Neural cell (in vitro differentiated cells): ENCODE results near the gene HK1.

Experiments used
- CTCF ChIP-seq: fragments of 450-650 bp; IDR thresholded peaks from 2 replicates; pipeline ENCODE4 v1.5.1; 2014; ENCODE audit warnings: antibody characterized with exemption, mild to moderate bottlenecking, moderate library complexity; ENCODE audit not compliant: poor library complexity, severe bottlenecking
- REST ChIP-seq: IDR thresholded peaks from 2 replicates; pipeline ENCODE4 v1.6.1; 2012; ENCODE audit warnings: borderline replicate concordance

GRCh38 chr10:69398466-69398865 is 120.2 kb downstream of the HK1 start:
- TF ChIP-seq CTCF (no peak), REST (no peak)
